ENCODE measurements around the gene RAD51B.

Gene RAD51B

DNA sequence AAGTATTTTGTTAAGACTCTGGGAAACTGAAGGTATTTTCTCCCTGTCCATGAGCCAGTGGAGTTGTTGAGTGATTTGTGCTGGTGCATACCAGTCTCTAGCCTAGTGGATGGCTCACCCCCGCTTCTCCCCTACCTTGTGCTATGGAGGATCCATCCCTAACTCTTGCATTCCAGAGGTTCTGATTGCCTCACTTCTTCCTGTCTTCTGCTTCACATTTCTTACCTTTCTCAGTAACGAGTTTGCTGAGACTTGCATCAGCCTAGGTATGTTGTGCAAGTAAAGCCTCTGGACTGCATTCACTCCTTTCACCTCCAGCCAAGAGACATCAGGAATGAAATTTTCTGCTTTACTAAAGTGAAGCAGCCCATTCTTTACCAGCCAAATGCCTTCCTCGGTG is 581.7 kb downstream of the RAD51B start:
- no peaks in the 10 kb centered on the region for H3K36me3 ChIP-seq
- no peaks in the 10 kb centered on the region for H3K27me3 ChIP-seq
- peaks cover 10% of the 10 kb centered on the region for H3K4me1 ChIP-seq
- DNase-seq = no peak
- H3K9me3 ChIP-seq = no peaks in the 10 kb centered on the region; the same call in 1 of the 2 replicates
- TF ChIP-seq, protein P1, sequence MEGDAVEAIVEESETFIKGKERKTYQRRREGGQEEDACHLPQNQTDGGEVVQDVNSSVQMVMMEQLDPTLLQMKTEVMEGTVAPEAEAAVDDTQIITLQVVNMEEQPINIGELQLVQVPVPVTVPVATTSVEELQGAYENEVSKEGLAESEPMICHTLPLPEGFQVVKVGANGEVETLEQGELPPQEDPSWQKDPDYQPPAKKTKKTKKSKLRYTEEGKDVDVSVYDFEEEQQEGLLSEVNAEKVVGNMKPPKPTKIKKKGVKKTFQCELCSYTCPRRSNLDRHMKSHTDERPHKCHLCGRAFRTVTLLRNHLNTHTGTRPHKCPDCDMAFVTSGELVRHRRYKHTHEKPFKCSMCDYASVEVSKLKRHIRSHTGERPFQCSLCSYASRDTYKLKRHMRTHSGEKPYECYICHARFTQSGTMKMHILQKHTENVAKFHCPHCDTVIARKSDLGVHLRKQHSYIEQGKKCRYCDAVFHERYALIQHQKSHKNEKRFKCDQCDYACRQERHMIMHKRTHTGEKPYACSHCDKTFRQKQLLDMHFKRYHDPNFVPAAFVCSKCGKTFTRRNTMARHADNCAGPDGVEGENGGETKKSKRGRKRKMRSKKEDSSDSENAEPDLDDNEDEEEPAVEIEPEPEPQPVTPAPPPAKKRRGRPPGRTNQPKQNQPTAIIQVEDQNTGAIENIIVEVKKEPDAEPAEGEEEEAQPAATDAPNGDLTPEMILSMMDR (IDR thresholded peaks at IDR 0.05; ENCODE audit: low read depth, low read length) = no peak
- H3K4me3 ChIP-seq (ENCODE audit: low read depth, low read length) = no peak overlapping the region

DNA sequence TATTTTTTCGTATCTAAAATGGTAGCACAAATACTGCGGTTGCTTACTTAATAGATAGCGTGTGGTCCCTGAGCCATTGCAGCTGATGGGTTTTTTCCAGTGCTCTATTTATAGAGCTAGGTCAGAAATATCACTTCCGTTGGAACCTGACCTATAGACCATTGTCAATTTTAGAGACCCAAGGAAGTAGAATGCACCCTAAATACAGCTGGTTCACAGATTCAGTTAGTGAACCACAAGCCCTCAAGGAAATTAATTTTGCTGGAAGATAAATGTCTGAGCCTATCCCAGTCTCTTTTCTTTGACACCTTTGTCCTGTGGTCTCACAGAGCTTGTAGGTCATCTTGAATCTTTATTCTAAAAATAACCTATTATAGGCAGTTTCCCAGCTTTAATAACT is 582.3 kb downstream of the RAD51B start:
- no peak overlapping the region for H3K4me3 ChIP-seq (ENCODE audit: low read depth, low read length)
- no peak for DNase-seq
- no peaks in the 10 kb centered on the region; the same call in 1 of the 2 replicates for H3K9me3 ChIP-seq
- TF ChIP-seq, protein P1 (IDR thresholded peaks at IDR 0.05; ENCODE audit: low read depth, low read length) = no peak
- H3K36me3 ChIP-seq = no peaks in the 10 kb centered on the region
- peaks cover 10% of the 10 kb centered on the region for H3K4me1 ChIP-seq
- no peaks in the 10 kb centered on the region for H3K27me3 ChIP-seq

DNA sequence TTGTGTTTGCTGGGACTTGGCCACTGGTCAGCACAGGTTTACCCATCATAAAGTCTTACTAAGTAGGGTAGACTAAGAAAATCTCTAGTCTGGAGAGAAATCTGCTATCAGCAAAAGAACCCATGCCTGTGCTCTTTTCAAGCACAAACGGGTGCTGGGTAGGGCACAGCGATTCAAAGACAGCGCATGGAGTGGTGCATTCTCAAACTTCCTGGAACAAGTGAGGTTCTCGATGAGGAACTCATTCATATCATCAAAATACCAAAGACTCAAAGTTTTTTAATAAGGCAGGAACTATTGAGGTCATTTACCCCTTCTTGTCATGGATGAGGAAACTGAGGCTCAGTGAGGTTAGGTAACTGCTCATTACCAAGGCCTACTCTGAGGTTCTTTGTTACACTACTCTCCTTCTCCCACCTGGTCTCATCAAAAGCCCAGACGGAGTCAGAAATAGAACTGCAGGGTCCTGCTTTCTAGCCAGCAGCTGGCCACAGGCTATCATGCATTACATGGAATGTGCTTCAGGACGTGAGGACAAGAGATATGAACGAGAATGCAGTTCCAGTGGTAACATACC is 583.0 kb downstream of the RAD51B start:
- no peaks in the 10 kb centered on the region for H3K27me3 ChIP-seq
- H3K4me1 ChIP-seq = peaks cover 6% of the 10 kb centered on the region; the same call in 1 of the 2 replicates
- DNase-seq = no peak
- no peak overlapping the region for H3K4me3 ChIP-seq (ENCODE audit: low read depth, low read length)
- H3K9me3 ChIP-seq = no peaks in the 10 kb centered on the region
- TF ChIP-seq, protein P1 (IDR thresholded peaks at IDR 0.05; ENCODE audit: low read depth, low read length) = no peak
- no peaks in the 10 kb centered on the region for H3K36me3 ChIP-seq

DNA sequence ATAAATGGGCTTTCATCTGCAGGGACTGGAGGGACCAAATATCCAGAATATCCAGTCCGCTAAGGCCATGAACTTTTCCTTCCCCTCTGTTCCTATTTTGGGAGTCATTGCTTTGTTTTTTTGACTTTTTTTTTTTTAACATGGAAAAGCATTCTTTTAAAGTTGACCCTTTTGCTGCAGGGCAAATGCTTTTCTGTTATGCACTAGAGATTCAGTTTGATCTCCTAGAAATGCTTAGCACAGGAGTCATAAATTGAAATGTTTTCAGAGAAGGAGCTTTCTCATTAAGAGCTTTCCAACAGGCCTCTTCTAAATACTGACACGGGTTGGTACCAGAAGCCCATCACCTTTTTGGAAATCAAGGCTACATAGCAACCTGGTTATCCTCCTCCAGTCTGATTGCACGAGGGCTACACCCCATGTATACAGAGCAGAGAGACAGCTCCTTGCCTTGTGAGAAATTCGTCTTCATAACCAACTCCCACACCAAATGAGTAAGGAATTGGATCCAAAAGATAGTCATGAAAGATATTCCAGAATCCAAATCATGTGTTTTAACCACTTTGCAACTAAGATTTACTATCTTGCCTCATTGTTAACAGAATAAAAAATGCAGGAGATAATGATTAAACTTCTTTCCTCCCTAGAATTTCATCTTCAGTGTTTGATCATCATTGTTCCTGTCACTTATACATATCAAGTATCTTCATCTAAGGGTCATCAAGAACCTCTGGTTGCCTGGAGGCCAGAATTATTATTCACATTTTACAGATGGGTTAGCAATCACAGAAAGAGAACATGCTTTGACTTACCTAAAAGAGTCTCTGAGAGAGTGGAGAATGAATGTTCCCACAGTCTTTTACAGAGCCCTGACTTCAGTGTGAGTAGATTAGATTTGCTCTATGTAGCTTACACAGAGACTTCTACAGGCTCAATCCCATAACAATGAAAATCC is 583.9 kb downstream of the RAD51B start:
- H3K9me3 ChIP-seq = no peaks in the 10 kb centered on the region
- H3K36me3 ChIP-seq = no peaks in the 10 kb centered on the region
- H3K4me1 ChIP-seq = no peaks in the 10 kb centered on the region; the same call in 1 of the 2 replicates
- no peak overlapping the region for H3K4me3 ChIP-seq (ENCODE audit: low read depth, low read length)
- TF ChIP-seq, protein P1 (IDR thresholded peaks at IDR 0.05; ENCODE audit: low read depth, low read length) = no peak
- no peak for DNase-seq
- no peaks in the 10 kb centered on the region for H3K27me3 ChIP-seq

DNA sequence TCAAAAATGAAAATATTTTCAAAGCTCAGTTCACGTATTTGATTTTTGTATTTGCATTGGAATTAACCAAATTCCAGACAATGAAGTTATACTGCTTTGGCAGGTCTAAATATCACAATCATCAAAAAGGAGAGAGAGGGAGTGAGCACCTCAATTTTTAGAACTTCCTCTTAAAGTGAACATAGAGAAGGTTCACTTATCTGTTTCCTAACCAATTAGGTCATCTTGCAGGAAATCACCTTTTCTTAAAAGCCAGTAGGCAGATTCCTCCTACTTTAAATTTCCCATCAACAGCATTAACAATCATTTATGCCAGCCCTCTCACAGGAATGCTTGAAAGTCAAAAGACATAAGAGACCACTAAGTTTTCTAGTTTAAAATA is 584.6 kb downstream of the RAD51B start:
- Histone ChIP-seq H3K27me3 (no peaks in the 10 kb centered on the region), H3K9me3 (no peaks in the 10 kb centered on the region), H3K4me3 (ENCODE audit: low read depth, low read length) (no peak overlapping the region), H3K4me1 (no peaks in the 10 kb centered on the region; the same call in 1 of the 2 replicates), H3K36me3 (no peaks in the 10 kb centered on the region)
- DNase-seq = no peak
- TF ChIP-seq, protein P1 (IDR thresholded peaks at IDR 0.05; ENCODE audit: low read depth, low read length) = no peak

Data from BE2C (cell line).